Measurements from ENCODE around the gene ADGRL3.

Gene ADGRL3

DNA sequence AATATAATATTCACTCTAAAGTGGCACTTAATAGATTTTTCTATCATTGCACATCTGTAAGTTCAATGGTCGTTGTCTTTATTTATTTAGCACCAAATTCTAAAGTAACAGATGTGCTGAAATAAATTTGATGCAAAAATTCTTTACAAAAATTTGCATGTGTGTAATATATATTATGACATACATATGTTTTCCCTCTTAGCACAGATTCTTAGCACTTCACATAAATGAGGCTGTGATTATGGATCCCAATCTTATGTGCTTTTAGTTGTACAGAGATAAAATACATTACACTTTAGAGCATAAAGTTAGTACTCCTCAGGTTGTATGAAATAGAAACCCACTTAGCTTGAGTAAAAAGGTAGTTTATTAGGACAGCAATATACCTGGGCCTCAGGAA lies 915.1 kb downstream of the ADGRL3 start:
- no peak for DNase-seq (ENCODE audit: low read depth in 3 of 3)

DNA sequence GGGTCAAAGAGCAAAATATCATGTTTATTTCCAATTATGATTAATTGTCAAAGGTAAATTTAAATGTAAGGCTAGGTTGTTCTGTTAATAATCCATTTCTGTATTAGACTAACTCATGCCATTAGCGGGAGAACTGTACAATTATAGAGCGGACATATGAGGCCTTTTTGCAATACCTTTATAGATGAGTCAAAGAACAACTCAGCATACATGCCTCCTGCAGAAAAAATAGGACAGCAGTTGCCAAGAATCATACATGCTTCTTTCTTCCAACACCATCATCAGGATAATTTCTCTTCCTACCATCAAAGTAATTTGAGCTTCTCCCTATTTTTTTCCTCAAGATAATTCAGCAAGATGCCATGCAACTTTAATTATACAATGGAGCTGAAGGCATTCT lies 917.8 kb downstream of the ADGRL3 start:
- DNase-seq (ENCODE audit: low read depth in 3 of 3) = no peak

DNA sequence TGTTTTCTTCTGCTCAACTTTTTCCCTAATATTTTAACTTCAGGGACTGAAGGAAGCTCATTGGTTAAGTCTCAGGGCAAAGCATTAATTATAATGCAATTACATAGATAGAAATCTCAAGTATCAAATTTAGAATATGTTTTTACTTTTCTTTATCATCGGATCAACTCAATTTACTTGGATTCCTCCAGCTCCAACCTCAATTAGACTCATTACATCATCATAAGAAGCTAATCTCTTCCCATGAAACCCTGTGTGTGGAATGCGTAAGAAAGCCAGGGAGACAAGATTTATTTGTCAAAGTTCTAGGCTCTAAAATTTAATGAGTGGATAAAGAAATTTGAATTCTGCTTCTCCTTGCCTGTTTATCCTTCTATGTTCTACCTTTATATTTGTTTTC lies 918.4 kb downstream of the ADGRL3 start:
- DNase-seq (ENCODE audit: low read depth in 3 of 3) = no peak

DNA sequence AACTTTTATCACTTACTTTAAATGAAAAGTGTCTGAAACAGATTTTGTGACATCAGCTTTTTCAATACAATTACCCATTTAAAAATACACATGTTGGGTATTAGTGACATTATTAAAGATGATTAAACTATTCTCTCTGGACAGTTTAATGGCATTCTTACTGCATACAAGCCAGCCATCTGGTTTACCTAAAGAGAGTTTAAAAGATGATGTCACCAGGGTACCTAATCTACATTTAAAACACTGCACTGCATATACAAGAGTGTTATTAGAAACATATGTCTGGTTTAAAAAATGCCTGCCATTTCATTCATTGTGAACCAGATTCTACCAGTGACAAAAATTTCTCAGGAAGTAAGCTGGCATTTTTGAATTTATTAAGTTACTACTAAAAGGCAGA lies 919.1 kb downstream of the ADGRL3 start:
- DNase-seq (ENCODE audit: low read depth in 3 of 3) = no peak

DNA sequence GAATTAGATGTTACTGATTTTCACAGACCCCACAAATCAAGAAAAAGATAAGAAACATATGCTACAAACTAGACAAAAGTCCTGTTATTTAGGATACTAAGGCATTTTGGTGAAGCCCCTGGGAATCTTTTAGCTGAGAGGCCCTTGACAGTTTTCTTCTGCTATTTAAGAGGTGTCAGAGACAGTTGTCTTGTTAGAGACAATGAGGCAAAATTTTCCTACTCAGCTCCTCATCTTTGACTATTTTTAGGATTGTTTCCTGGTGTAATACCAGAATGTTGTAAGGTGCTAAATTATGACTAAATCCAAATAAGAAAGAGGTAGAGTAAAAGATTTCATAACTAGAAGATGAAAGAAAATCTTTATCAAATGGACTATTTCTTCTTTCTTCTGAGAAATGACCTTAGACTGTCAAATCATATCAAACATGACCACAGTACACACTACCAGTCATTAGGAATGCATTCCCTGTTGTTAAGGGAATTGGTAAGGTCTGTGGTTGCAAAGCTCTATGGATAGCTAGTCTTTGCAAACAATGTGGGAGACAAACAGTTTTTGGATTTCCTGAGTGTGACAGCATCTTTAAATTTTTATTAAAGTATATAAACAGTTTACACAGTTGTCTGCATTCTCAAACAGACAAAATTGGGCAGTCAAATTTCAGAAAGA lies 926.1 kb downstream of the ADGRL3 start:
- no peak for DNase-seq (ENCODE audit: low read depth in 3 of 3)

Measured in stimulated activated CD4-positive, alpha-beta T cell treated with anti-CD3 and anti-CD28 coated beads, TNF-alpha, amount 100 ng/mL, for 48 hours (primary cell).